HEK293 (cell line): Measurements from ENCODE around the gene HMCN1.

Experiments used
- CTCF ChIA-PET: fragments of 350-600 bp; formaldehyde crosslinking; extraction: SDS; loops from one replicate; lab custom pipeline; 2021; ENCODE audit warnings: antibody characterized with exemption; lab: Yijun Ruan, JAX
- POLR2A ChIA-PET: fragments of 300-600 bp; formaldehyde crosslinking; extraction: SDS; loops from one replicate; lab custom pipeline; 2020; ENCODE audit warnings: antibody characterized with exemption, inconsistent platforms; lab: Yijun Ruan, JAX
- H3K27ac ChIP-seq: fragments of 200-500 bp; sonication (Bioruptor generic); 2 replicates; pipeline ENCODE4 v1.5.1; 2014; ENCODE audit warnings: low read depth, low read length, control low read depth, inconsistent platforms; ENCODE audit errors: extremely low read depth
- H3K36me3 ChIP-seq, 2 experiments: fragments of 200-500 bp in 1 of 2; sonication (Bioruptor generic) in 1 of 2; 1 replicate in 1 of 2; 2 replicates in 1 of 2; pipeline ENCODE4 v1.5.1; 2014 to 2017; ENCODE audit warnings: inconsistent platforms in 2 of 2, low read length in 2 of 2; ENCODE audit not compliant: control insufficient read depth in 2 of 2, insufficient read depth in 1 of 2
- H3K4me1 ChIP-seq: fragments of 200-500 bp; sonication (Bioruptor generic); 2 replicates; pipeline ENCODE4 v1.5.1; 2014; ENCODE audit warnings: mild to moderate bottlenecking, low read length, inconsistent platforms; ENCODE audit not compliant: control insufficient read depth, insufficient read depth
- H3K4me3 ChIP-seq: 2 replicates; pipeline ENCODE4 v1.5.1; 2011; ENCODE audit warnings: low read depth, mild to moderate bottlenecking, control low read depth, low read length, moderate library complexity
- H3K9me3 ChIP-seq: fragments of 200-500 bp; sonication (Bioruptor generic); 2 replicates; pipeline ENCODE4 v1.5.1; 2014; ENCODE audit warnings: low read depth, low read length, inconsistent platforms; ENCODE audit not compliant: control insufficient read depth, insufficient read depth
- HOXC10 ChIP-seq: sonication (generic); formaldehyde crosslinking; IDR thresholded peaks from 2 replicates; pipeline ENCODE4 v1.8.1; 2023; ENCODE audit warnings: mild to moderate bottlenecking, missing genetic modification reagents
- ZEB2 ChIP-seq: fragments of 450-650 bp; formaldehyde crosslinking; IDR thresholded peaks from 2 replicates; pipeline ENCODE4 v1.5.1; 2016; ENCODE audit warnings: missing biosample characterization, missing genetic modification characterization
- ZFP3 ChIP-seq: fragments of 450-650 bp; formaldehyde crosslinking; IDR thresholded peaks from 2 replicates; pipeline ENCODE4 v1.5.1; 2016; ENCODE audit warnings: low read depth, missing biosample characterization, missing genetic modification characterization
- ZFP37 ChIP-seq: fragments of 450-650 bp; formaldehyde crosslinking; IDR thresholded peaks from 2 replicates; pipeline ENCODE4 v1.5.1; 2016; ENCODE audit warnings: missing biosample characterization, missing genetic modification characterization
- ZNF169 ChIP-seq: fragments of 450-650 bp; formaldehyde crosslinking; IDR thresholded peaks from 2 replicates; pipeline ENCODE4 v1.5.1; 2016; ENCODE audit warnings: missing biosample characterization, missing genetic modification characterization
- ZNF184 ChIP-seq: fragments of 450-650 bp; IDR thresholded peaks from 2 replicates; pipeline ENCODE4 v1.5.1; 2018; ENCODE audit warnings: missing biosample characterization, mild to moderate bottlenecking, missing genetic modification characterization
- ZNF214 ChIP-seq: fragments of 450-650 bp; formaldehyde crosslinking; IDR thresholded peaks from 2 replicates; pipeline ENCODE4 v1.5.1; 2017; ENCODE audit warnings: missing biosample characterization, mild to moderate bottlenecking, missing genetic modification characterization, borderline replicate concordance
- ZNF302 ChIP-seq: fragments of 450-650 bp; formaldehyde crosslinking; IDR thresholded peaks from 2 replicates; pipeline ENCODE4 v1.5.1; 2016; ENCODE audit warnings: missing biosample characterization, missing genetic modification characterization, low read depth
- ZNF324 ChIP-seq: fragments of 450-650 bp; formaldehyde crosslinking; IDR thresholded peaks from 2 replicates; pipeline ENCODE4 v1.5.1; 2016; ENCODE audit warnings: missing biosample characterization, missing genetic modification characterization
- ZNF354C ChIP-seq: fragments of 450-650 bp; formaldehyde crosslinking; IDR thresholded peaks from 2 replicates; pipeline ENCODE4 v1.5.1; 2016; ENCODE audit warnings: missing biosample characterization, missing genetic modification characterization, low read depth, borderline replicate concordance
- ZNF404 ChIP-seq: fragments of 450-650 bp; formaldehyde crosslinking; IDR thresholded peaks from 2 replicates; pipeline ENCODE4 v1.5.1; 2017; ENCODE audit warnings: missing biosample characterization, missing genetic modification characterization
- ZNF596 ChIP-seq: fragments of 450-650 bp; IDR thresholded peaks from 2 replicates; pipeline ENCODE4 v1.5.0; 2018; ENCODE audit warnings: missing biosample characterization, mild to moderate bottlenecking, missing genetic modification characterization, moderate library complexity
- ZNF701 ChIP-seq: fragments of 450-650 bp; formaldehyde crosslinking; IDR thresholded peaks from 2 replicates; pipeline ENCODE4 v1.5.1; 2016; ENCODE audit warnings: missing biosample characterization, missing genetic modification characterization
- ZNF768 ChIP-seq: fragments of 450-650 bp; formaldehyde crosslinking; IDR thresholded peaks from 2 replicates; pipeline ENCODE4 v1.5.1; 2018; ENCODE audit warnings: missing biosample characterization, mild to moderate bottlenecking, missing genetic modification characterization
- TF ChIP-seq, protein P1 (sequence below): fragments of 450-650 bp; formaldehyde crosslinking; IDR thresholded peaks from 2 replicates; pipeline ENCODE4 v1.5.1; 2016; ENCODE audit warnings: missing biosample characterization, missing genetic modification characterization
- TF ChIP-seq, protein P2 (sequence below): fragments of 450-650 bp; formaldehyde crosslinking; IDR thresholded peaks from 2 replicates; pipeline ENCODE4 v1.5.1; 2017; ENCODE audit warnings: missing biosample characterization, mild to moderate bottlenecking, missing genetic modification characterization, moderate library complexity
- TF ChIP-seq, protein P3 (sequence below): fragments of 450-650 bp; formaldehyde crosslinking; IDR thresholded peaks from 2 replicates; pipeline ENCODE4 v1.5.1; 2016; ENCODE audit warnings: missing biosample characterization, missing genetic modification characterization
- TF ChIP-seq, protein P4 (sequence below): sonication (generic); formaldehyde crosslinking; IDR thresholded peaks from 2 replicates; pipeline ENCODE4 v1.8.1; 2022; ENCODE audit warnings: mild to moderate bottlenecking, moderate library complexity, missing genetic modification reagents
- TF ChIP-seq, protein P5 (sequence below): fragments of 450-650 bp; formaldehyde crosslinking; IDR thresholded peaks from 2 replicates; pipeline ENCODE4 v1.5.1; 2017; ENCODE audit warnings: missing biosample characterization, missing genetic modification characterization
- TF ChIP-seq, protein P6 (sequence below): fragments of 450-650 bp; formaldehyde crosslinking; IDR thresholded peaks from 2 replicates; pipeline ENCODE4 v1.5.1; 2016; ENCODE audit warnings: missing biosample characterization, missing genetic modification characterization, borderline replicate concordance

Gene HMCN1

DNA sequence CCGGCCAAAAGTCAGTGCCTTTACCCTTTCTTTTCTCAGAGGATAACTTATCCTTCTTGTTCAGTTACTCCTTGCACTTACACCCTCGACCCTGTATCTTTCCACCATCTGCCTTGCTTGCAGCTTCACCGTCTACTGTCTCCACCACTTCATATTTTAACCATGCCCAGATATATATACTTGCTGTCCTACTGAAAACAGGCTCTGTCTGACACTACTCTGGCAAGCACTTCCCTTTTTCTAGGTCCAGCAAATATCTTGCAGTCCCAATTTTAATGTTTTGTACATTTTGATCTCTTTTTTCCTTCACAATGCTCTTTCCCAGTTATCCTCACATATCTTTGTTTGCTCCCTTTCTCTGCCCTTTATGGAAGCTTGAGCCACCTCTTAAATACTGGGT is 332.2 kb downstream of the HMCN1 start:
- Histone ChIP-seq H3K36me3 (no peaks in the 10 kb centered on the region), H3K9me3 (no peaks in the 10 kb centered on the region)

DNA sequence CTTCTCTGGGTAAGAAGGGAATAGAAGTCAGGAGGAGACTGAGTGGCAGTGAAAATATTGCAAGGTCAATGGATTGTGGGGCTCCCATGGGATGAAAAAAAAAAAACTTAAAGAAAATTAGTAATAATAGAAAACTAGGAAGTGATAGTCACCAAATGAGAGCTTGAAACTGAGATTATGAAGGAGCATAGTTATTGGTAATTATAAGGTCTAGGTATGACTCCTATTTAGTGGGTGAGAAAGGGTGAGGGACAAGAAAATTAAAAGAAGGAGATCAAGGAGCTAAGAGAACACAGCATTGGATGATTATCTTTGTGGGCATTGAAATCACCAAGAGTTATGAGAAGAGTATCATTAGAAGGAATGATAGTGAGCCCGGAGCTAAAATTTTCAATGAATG is 339.5 kb downstream of the HMCN1 start:
- Histone ChIP-seq H3K4me1 (no peaks in the 10 kb centered on the region; the same call in 1 of the 2 replicates), H3K27ac (no peak overlapping the region), H3K4me3 (no peak overlapping the region), H3K36me3 (no peaks in the 10 kb centered on the region), H3K9me3 (no peaks in the 10 kb centered on the region)
- CTCF ChIA-PET, result no interaction called here
- TF ChIP-seq, protein P1, sequence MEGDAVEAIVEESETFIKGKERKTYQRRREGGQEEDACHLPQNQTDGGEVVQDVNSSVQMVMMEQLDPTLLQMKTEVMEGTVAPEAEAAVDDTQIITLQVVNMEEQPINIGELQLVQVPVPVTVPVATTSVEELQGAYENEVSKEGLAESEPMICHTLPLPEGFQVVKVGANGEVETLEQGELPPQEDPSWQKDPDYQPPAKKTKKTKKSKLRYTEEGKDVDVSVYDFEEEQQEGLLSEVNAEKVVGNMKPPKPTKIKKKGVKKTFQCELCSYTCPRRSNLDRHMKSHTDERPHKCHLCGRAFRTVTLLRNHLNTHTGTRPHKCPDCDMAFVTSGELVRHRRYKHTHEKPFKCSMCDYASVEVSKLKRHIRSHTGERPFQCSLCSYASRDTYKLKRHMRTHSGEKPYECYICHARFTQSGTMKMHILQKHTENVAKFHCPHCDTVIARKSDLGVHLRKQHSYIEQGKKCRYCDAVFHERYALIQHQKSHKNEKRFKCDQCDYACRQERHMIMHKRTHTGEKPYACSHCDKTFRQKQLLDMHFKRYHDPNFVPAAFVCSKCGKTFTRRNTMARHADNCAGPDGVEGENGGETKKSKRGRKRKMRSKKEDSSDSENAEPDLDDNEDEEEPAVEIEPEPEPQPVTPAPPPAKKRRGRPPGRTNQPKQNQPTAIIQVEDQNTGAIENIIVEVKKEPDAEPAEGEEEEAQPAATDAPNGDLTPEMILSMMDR, result no peak
- no peak for TF ChIP-seq ZFP3 (tag by site-specific recombination)
- TF ChIP-seq, protein P2, sequence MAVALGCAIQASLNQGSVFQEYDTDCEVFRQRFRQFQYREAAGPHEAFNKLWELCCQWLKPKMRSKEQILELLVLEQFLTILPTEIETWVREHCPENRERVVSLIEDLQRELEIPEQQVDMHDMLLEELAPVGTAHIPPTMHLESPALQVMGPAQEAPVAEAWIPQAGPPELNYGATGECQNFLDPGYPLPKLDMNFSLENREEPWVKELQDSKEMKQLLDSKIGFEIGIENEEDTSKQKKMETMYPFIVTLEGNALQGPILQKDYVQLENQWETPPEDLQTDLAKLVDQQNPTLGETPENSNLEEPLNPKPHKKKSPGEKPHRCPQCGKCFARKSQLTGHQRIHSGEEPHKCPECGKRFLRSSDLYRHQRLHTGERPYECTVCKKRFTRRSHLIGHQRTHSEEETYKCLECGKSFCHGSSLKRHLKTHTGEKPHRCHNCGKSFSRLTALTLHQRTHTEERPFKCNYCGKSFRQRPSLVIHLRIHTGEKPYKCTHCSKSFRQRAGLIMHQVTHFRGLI, result no peak
- TF ChIP-seq, protein P3, sequence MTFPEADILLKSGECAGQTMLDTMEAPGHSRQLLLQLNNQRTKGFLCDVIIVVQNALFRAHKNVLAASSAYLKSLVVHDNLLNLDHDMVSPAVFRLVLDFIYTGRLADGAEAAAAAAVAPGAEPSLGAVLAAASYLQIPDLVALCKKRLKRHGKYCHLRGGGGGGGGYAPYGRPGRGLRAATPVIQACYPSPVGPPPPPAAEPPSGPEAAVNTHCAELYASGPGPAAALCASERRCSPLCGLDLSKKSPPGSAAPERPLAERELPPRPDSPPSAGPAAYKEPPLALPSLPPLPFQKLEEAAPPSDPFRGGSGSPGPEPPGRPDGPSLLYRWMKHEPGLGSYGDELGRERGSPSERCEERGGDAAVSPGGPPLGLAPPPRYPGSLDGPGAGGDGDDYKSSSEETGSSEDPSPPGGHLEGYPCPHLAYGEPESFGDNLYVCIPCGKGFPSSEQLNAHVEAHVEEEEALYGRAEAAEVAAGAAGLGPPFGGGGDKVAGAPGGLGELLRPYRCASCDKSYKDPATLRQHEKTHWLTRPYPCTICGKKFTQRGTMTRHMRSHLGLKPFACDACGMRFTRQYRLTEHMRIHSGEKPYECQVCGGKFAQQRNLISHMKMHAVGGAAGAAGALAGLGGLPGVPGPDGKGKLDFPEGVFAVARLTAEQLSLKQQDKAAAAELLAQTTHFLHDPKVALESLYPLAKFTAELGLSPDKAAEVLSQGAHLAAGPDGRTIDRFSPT (tag by site-specific recombination), result no peak
- TF ChIP-seq ZNF596 (tag by site-specific recombination), result no peak
- no peak for TF ChIP-seq HOXC10 (CRISPR knock-in tag)
- no peak for TF ChIP-seq ZNF324
- no peak for TF ChIP-seq ZNF404
- POLR2A ChIA-PET, result no interaction called here

More for the DNA sequence above, 332.2 kb downstream of the HMCN1 start:
- no peak overlapping the region for H3K27ac ChIP-seq
- no peak overlapping the region for H3K4me3 ChIP-seq
- ChIA-PET CTCF (no interaction called here), POLR2A (no interaction called here)
- TF ChIP-seq ZNF354C (tag by site-specific recombination), result no peak
- no peaks in the 10 kb centered on the region for H3K4me1 ChIP-seq

DNA sequence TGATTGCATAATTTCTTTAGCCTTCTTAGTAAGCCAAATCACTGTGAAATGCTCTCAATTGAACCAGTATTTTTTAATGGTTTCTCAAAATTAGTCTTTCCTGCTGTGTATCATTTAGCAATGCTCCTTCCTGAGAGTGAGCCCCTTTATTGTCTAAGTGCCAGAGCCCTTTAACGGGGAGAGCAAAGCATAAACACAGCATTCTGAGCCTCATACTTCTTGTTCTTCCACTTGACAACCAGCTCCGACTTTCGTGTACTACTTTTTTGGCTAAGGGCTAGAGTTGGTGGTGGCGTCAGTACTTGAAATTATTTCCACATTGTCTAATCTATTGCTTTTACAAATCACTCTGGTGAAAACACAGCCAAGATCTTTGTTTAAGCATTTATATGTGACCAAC is 341.8 kb downstream of the HMCN1 start:
- H3K4me3 ChIP-seq, result no peak overlapping the region
- ChIA-PET CTCF (no interaction called here), POLR2A (no interaction called here)
- H3K4me1 ChIP-seq, result no peaks in the 10 kb centered on the region; the same call in 1 of the 2 replicates
- no peak overlapping the region for H3K27ac ChIP-seq
- H3K36me3 ChIP-seq, result no peaks in the 10 kb centered on the region
- H3K9me3 ChIP-seq, result no peaks in the 10 kb centered on the region
- TF ChIP-seq, protein P4, sequence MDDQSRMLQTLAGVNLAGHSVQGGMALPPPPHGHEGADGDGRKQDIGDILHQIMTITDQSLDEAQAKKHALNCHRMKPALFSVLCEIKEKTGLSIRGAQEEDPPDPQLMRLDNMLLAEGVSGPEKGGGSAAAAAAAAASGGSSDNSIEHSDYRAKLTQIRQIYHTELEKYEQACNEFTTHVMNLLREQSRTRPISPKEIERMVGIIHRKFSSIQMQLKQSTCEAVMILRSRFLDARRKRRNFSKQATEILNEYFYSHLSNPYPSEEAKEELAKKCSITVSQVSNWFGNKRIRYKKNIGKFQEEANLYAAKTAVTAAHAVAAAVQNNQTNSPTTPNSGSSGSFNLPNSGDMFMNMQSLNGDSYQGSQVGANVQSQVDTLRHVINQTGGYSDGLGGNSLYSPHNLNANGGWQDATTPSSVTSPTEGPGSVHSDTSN (CRISPR knock-in tag), result no peak
- TF ChIP-seq ZNF169 (tag by site-specific recombination), result no peak
- TF ChIP-seq, protein P5, sequence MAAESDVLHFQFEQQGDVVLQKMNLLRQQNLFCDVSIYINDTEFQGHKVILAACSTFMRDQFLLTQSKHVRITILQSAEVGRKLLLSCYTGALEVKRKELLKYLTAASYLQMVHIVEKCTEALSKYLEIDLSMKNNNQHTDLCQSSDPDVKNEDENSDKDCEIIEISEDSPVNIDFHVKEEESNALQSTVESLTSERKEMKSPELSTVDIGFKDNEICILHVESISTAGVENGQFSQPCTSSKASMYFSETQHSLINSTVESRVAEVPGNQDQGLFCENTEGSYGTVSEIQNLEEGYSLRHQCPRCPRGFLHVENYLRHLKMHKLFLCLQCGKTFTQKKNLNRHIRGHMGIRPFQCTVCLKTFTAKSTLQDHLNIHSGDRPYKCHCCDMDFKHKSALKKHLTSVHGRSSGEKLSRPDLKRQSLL, result no peak
- TF ChIP-seq ZFP37 (tag by site-specific recombination), result no peak
- TF ChIP-seq ZNF701 (tag by site-specific recombination), result no peak
- no peak for TF ChIP-seq ZNF184 (tag by site-specific recombination)
- no peak for TF ChIP-seq ZNF214 (tag by site-specific recombination)
- no peak for TF ChIP-seq ZEB2 (tag by site-specific recombination)
- TF ChIP-seq ZNF302, result no peak
- TF ChIP-seq, protein P6, sequence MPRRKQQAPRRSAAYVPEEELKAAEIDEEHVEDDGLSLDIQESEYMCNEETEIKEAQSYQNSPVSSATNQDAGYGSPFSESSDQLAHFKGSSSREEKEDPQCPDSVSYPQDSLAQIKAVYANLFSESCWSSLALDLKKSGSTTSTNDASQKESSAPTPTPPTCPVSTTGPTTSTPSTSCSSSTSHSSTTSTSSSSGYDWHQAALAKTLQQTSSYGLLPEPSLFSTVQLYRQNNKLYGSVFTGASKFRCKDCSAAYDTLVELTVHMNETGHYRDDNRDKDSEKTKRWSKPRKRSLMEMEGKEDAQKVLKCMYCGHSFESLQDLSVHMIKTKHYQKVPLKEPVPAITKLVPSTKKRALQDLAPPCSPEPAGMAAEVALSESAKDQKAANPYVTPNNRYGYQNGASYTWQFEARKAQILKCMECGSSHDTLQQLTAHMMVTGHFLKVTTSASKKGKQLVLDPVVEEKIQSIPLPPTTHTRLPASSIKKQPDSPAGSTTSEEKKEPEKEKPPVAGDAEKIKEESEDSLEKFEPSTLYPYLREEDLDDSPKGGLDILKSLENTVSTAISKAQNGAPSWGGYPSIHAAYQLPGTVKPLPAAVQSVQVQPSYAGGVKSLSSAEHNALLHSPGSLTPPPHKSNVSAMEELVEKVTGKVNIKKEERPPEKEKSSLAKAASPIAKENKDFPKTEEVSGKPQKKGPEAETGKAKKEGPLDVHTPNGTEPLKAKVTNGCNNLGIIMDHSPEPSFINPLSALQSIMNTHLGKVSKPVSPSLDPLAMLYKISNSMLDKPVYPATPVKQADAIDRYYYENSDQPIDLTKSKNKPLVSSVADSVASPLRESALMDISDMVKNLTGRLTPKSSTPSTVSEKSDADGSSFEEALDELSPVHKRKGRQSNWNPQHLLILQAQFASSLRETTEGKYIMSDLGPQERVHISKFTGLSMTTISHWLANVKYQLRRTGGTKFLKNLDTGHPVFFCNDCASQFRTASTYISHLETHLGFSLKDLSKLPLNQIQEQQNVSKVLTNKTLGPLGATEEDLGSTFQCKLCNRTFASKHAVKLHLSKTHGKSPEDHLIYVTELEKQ, result no peak
- TF ChIP-seq ZNF768 (tag by site-specific recombination), result no peak
